Activated T-helper 2 cell treated with anti-CD3 and anti-CD28 coated beads, Interferon-gamma antibody, Interleukin-2, Interleukin-4, amounts not matched to agents 10 μg/mL and 5 μg/mL and 100 μg/mL, durations not matched to agents 14 hours and 24 hours and 36 hours (primary cell): ENCODE data around the gene KCNK7. TPM values are rescaled to one million over a fixed set of nuclear protein-coding genes. Genes with fewer than 3 reads are reported as not detected.
A peak's percentile ranks its signal among the peaks of the same experiment; 100 is the strongest.
"Not testable (repeated sequence)": the region's sequence is repeated elsewhere in the genome, so short reads cannot be mapped to it uniquely, and the experiment has no call there.

Experiments used
- DNase-seq: peaks from one replicate; pipeline ENCODE4 v3.0.0; 2021; ENCODE audit warnings: low spot score
- H3K27ac Mint-ChIP-seq: one replicate; pipeline ENCODE4 v1.8.0; 2021; ENCODE audit warnings: mixed read lengths
- H3K27me3 Mint-ChIP-seq: one replicate; pipeline ENCODE4 v1.8.0; 2021; ENCODE audit warnings: low read depth, mixed read lengths
- H3K36me3 Mint-ChIP-seq: one replicate; pipeline ENCODE4 v1.8.0; 2021; ENCODE audit warnings: low read depth, mixed read lengths
- H3K4me1 Mint-ChIP-seq: one replicate; pipeline ENCODE4 v1.8.0; 2021; ENCODE audit warnings: low read depth, mixed read lengths
- H3K4me3 Mint-ChIP-seq: one replicate; pipeline ENCODE4 v1.8.0; 2021; ENCODE audit warnings: low read depth, mild to moderate bottlenecking, moderate library complexity, mixed read lengths
- H3K9me3 Mint-ChIP-seq: one replicate; pipeline ENCODE4 v1.8.0; 2021; ENCODE audit warnings: mixed read lengths
- intact Hi-C: fragments of 100-400 bp; cut with micrococcal nuclease; formaldehyde crosslinking; loops from one replicate; pipeline ENCODE4 v1.15.1; 2023
- total RNA-seq: library from RNA; stranded (reverse); gene quantifications from 2 replicates; pipeline ENCODE4 v1.2.3, GENCODE V29; 2022

The KCNK7 gene
- total RNA-seq, 1 donor from 2014 or later = 0.78 TPM

GRCh38 chr11:65569973-65570918, 25.4 kb downstream of the KCNK7 start, which contains the start of gene ZNRD2:
TSS of gene ZNRD2 (plus strand) at chr11:65570477. CDS start at chr11:65570492, 15 bp downstream.
- peaks cover 41% of the 10 kb centered on the region for H3K36me3 Mint-ChIP-seq
- no peaks in the 10 kb centered on the region for H3K9me3 Mint-ChIP-seq
- intact Hi-C loops = loop anchor here (1.0 to 10.0 kb wide), 8 partner anchors 24 to 543 kb away; partner anchors contain the start of genes CFL1, KAT5, PCNX3 and SNX15

DNA sequence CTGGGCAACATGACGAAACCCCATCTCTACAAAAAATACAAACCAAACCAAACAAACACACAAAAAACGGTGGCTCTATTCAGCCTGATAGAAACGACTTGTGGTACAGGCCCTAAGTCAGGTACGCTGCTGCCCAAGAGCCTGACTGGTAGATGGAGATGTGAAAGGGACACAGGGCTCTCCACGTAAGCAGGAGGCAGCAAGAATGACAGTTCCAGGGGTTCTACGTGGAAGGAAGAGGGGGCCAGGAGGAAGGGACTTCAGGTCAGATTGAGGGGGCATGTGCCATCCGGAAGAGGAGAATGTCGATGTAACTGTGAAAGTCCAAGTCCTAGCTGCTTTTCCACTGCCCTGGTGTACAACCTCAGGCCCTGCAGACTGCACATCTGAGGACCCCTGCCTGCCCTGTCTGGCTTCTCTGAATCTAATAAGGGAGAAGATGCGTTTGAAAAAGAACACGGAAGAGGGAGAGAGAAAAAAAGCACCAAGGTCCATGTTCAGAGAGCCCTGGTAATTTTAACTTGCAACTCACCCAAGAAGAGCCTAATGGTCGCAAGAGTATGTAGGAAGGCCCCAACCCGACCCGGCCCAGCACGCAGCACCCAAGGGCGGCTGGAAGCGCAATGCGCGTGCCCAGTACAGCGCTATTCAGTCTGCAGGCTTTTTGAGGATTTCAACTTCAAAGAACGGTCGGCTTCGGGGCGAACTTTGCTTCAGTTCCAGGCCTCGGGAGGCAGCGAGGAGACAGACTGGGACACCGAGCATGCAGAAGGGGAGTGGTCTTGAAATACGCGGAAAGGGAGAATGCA, 26.2 kb downstream of the KCNK7 start:
- Mint-ChIP-seq H3K4me3 (peak overlapping the region; percentile 97), H3K4me1 (peaks cover 53% of the 10 kb centered on the region), H3K9me3 (no peaks in the 10 kb centered on the region), H3K36me3 (peaks cover 37% of the 10 kb centered on the region), H3K27me3 (no peaks in the 10 kb centered on the region), H3K27ac (peak overlapping the region; percentile 98)
- intact Hi-C loops = no loop called here
- no peak for DNase-seq

More at GRCh38 chr11:65569973-65570918, 25.4 kb downstream of the KCNK7 start, which contains the start of gene ZNRD2:
- Mint-ChIP-seq H3K27me3 (no peaks in the 10 kb centered on the region), H3K4me3 (peak within 1 kb of the TSS; percentile 97), H3K27ac (peak within 1 kb of the TSS; percentile 98), H3K4me1 (peaks cover 57% of the 10 kb centered on the region)
- peak; percentile 99 for DNase-seq

DNA sequence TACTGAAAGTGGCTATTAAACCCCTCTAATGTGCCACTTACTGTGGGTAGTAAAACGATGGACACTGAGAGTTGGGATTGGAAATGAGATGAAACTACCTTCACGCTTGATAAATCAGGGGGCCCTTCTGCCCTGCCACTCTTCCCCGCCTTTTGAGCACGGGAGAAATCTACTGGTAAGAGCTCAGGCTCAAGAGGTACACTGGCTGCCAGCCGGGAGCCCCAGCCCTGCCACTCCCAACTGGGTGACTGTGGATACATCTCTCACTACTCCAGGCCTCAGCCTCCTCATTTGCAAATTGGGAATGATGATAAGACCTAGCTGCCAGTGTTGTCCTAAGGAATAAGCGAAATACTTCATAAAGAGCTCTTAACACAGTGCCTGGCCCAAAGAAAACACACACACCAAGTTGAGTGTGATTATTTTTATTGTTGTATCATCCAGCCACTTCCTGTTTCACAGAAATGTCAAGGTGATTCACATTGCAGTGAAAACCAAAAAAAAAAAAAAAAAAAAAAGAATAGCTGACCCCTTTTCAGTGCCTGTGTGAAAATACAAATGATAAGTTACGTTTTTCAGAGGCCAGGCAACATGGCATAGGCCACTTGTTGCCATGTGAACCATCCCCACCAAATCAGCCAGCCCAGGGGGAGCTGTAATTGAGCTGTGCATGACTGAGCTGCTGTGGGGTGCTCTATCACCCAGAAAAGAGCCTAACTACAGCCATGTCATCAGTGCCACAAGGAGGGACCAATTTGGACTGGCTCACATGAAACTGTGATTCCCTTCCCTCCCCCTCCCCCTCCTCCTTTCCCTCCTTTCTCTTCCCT, 29.8 kb downstream of the KCNK7 start:
- peaks cover 34% of the 10 kb centered on the region for H3K4me1 Mint-ChIP-seq
- H3K4me3 Mint-ChIP-seq = peak overlapping the region; percentile 45
- peaks cover 16% of the 10 kb centered on the region for H3K36me3 Mint-ChIP-seq
- H3K9me3 Mint-ChIP-seq = no peaks in the 10 kb centered on the region
- peak overlapping the region; percentile 77 for H3K27ac Mint-ChIP-seq
- no peaks in the 10 kb centered on the region for H3K27me3 Mint-ChIP-seq
- DNase-seq = no peak
- intact Hi-C loops = no loop called here

DNA sequence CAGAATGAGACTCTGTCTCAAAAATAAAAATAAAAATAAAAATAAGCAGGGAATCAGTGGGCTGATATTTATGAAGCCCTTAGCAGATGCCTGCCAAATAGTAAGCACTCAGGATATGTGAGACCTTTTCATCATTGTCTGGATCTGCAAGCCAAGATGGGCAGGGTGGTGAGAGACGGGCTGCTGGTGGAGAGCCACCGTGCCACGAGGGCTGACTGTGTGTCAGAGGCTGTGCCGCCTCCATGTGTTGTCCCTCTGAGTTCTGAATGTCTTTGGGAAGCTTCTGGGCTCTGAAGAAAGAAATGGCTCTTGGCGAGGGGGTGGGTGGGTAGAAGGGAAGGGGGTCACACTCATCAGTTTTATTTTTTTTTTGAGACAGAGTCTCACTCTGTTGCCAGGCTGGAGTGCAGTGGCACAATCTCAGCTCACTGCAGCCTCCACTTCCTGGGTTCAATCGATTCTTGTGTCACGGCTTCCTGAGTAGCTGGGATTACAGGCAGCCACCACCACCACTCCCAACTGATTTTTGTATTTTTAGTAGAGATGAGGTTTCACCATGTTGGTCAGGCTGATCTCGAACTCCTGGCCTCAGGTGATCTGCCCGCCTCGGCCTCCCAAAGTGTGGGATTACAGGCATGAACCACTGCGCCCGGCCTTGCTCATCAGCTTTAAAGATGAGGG, 30.6 kb downstream of the KCNK7 start:
- intact Hi-C loops, H3K9me3 Mint-ChIP-seq, H3K27me3 Mint-ChIP-seq, H3K4me3 Mint-ChIP-seq, DNase-seq: not testable (repeated sequence)
- H3K36me3 Mint-ChIP-seq = peaks cover 12% of the 10 kb centered on the region
- H3K27ac Mint-ChIP-seq = peak overlapping the region; percentile 77
- peaks cover 39% of the 10 kb centered on the region for H3K4me1 Mint-ChIP-seq

DNA sequence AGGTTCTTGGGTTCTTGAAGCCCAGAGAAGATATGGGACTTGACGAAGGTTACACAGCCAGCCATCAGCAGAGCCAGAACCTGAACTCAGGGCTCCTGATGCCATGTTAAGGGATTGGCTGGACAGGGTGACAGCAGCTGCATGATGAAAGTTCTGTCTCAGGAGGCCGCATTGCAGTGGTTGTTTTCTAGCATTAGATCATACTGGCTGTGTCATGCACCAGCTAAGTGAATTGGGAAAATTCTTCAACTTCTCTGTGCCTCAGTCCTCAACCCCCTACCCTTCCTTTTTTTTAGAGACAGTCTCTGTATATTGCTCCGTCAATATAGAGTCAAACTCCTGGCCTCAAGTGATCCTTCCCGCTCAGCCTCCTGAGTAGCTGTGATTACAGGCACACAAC, 32.0 kb downstream of the KCNK7 start:
- Mint-ChIP-seq H3K36me3 (peaks cover 7% of the 10 kb centered on the region), H3K4me1 (peaks cover 38% of the 10 kb centered on the region), H3K9me3 (no peaks in the 10 kb centered on the region), H3K27me3 (no peaks in the 10 kb centered on the region), H3K27ac (no peak overlapping the region), H3K4me3 (no peak overlapping the region)
- intact Hi-C loops = no loop called here
- DNase-seq = no peak

DNA sequence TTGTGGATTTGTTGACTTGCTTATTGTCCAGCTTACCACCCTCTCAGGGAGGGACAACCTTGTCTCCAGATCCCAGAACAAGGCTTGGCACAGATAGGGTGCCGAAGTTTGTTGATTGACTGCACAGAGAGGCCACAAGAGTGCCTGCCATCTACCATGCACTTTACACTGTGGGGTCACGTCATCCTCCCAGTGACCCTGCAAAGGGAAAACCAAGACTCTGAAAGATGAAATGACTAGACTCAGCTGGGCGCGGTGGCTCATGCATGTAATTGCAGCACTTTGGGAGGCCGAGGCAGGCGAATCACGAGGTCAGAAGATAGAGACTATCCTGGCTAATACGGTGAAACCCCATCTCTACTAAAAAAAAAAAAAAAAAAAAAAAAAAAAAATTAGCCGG, 32.8 kb downstream of the KCNK7 start:
- no peak overlapping the region for H3K4me3 Mint-ChIP-seq
- H3K4me1 Mint-ChIP-seq = peaks cover 32% of the 10 kb centered on the region
- H3K27ac Mint-ChIP-seq = no peak overlapping the region

DNA sequence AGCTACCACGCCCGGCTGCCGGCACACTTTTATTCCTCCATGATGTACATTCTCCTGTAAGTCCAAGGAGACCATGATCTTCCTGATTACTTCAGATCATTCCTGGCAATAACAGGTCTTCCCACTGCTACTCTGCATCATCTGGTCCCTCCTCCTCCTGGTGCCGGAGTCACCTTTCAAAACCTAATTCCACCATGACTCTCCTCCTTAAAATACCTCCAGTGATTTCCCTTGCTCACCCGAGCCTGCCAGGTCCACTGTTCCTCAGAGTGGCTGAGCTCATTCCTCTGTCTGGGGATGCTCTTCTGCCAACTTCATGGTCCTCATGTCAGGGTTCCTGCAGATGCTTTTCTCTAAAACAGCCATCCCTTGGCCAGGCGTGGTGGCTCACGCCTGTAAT, 33.6 kb downstream of the KCNK7 start:
- Mint-ChIP-seq H3K36me3 (no peaks in the 10 kb centered on the region), H3K27ac (no peak overlapping the region), H3K4me3 (no peak overlapping the region), H3K9me3 (no peaks in the 10 kb centered on the region), H3K27me3 (no peaks in the 10 kb centered on the region), H3K4me1 (peaks cover 37% of the 10 kb centered on the region)
- intact Hi-C loops = no loop called here
- no peak for DNase-seq

More for the DNA sequence above, 32.8 kb downstream of the KCNK7 start:
- no peak for DNase-seq
- intact Hi-C loops = no loop called here
- H3K27me3 Mint-ChIP-seq = no peaks in the 10 kb centered on the region
- peaks cover under 1% of the 10 kb centered on the region for H3K36me3 Mint-ChIP-seq
- no peaks in the 10 kb centered on the region for H3K9me3 Mint-ChIP-seq

DNA sequence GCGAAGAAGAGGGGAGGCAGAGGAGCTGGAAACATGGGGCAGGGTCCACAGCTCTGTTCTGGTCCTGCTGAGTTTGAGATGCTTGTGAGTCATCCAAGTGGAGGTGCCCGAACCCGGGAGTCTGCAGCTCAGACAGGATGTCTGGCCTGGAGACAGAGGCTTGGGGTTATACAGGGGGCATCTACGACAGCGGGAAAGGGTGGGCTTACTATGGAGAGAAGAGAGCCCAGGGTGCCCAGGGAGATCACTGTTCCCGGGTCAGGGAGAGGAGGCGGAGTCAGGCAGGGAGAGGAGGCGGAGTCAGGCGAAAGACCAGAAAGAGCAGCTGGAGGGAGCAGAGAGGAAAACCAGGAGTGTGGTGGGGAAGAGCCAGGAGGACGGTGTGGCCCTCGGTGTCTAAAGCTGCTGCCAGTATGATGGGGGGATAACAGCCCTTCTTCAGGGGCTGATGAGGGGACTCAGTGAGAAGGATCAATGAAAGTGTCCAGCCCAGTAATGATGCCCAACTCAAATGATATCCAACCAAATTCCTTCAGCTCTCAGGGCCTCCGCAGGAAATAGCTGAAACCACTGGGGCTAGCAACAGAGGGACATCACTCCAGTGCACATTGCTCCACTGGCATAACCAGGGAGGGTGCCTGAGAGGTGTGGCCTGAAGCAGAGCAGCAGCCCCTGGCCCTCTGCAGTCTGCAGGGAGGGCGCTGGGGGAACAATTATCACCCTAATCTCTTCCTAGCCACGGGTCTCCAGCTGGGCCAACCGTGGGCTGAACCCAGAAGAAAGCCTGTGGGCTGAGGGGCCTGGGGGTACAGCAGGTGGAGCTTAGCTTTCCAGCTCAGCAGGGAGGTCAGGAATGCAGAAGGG, 34.8 kb downstream of the KCNK7 start:
- DNase-seq = no peak
- H3K27ac Mint-ChIP-seq = no peak overlapping the region
- peaks cover 34% of the 10 kb centered on the region for H3K4me1 Mint-ChIP-seq
- intact Hi-C loops = no loop called here
- no peaks in the 10 kb centered on the region for H3K27me3 Mint-ChIP-seq
- no peak overlapping the region for H3K4me3 Mint-ChIP-seq
- no peaks in the 10 kb centered on the region for H3K9me3 Mint-ChIP-seq
- no peaks in the 10 kb centered on the region for H3K36me3 Mint-ChIP-seq

GRCh38 chr11:65559951-65560537, 35.6 kb downstream of the KCNK7 start:
- H3K27ac Mint-ChIP-seq = peak overlapping the region; percentile 6
- H3K36me3 Mint-ChIP-seq = no peaks in the 10 kb centered on the region
- H3K9me3 Mint-ChIP-seq = no peaks in the 10 kb centered on the region
- no peak for DNase-seq
- intact Hi-C loops = no loop called here
- no peak overlapping the region for H3K4me3 Mint-ChIP-seq
- peaks cover 34% of the 10 kb centered on the region for H3K4me1 Mint-ChIP-seq
- no peaks in the 10 kb centered on the region for H3K27me3 Mint-ChIP-seq

DNA sequence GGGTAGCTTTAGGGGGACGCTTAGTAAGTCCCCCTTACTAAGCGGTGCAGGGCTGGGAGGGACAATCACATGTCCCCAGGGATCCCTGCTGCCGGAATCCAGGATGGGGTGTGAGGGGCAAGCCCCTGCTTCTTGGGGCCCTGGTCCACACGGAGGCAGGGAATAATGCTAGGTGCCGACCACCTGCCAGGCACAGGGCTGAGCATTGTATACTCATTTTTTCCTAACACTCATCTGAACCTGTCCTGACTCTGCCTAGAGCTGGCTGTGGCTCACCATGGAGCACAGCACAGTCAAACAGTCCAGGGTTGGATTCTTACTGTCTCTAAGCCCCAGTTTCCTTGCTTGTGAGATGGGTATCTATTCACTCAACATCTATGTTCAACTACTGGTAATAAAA, 36.1 kb downstream of the KCNK7 start:
- intact Hi-C loops = no loop called here
- no peaks in the 10 kb centered on the region for H3K9me3 Mint-ChIP-seq
- DNase-seq = no peak
- H3K27ac Mint-ChIP-seq = peak overlapping the region; percentile 6
- no peaks in the 10 kb centered on the region for H3K27me3 Mint-ChIP-seq
- H3K36me3 Mint-ChIP-seq = no peaks in the 10 kb centered on the region
- H3K4me1 Mint-ChIP-seq = peaks cover 39% of the 10 kb centered on the region
- H3K4me3 Mint-ChIP-seq = peak overlapping the region; percentile 32
